ENCODE results near the gene THSD4.

- TF ChIP-seq POLR2A (IDR thresholded peaks at IDR 0.05; ENCODE audit: low read depth, low read length) (no peak), POLR2AphosphoS5 (IDR thresholded peaks at IDR 0.05; ENCODE audit: low read depth, low read length) (no peak)
Measured at GRCh38 chr15:71798641-71799040, 683.4 kb downstream of the THSD4 start.
